H9 (cell line): ENCODE measurements around the gene PLXNB1. TPM values are rescaled to one million over a fixed set of nuclear protein-coding genes. Genes with fewer than 3 reads are reported as not detected.

Source experiments
- DNase-seq: peaks from one replicate; pipeline ENCODE4 v3.0.0-alpha.2; 2017
- H2AFZ ChIP-seq: one replicate; pipeline ENCODE4 v1.6.1; 2013; ENCODE audit warnings: mild to moderate bottlenecking, low read length, control low read depth, moderate library complexity
- H2AK5ac ChIP-seq: 2 replicates; pipeline ENCODE4 v1.6.1; 2013; ENCODE audit warnings: low read length, control low read depth, mixed read lengths; ENCODE audit not compliant: insufficient read length
- H2BK120ac ChIP-seq: one replicate; pipeline ENCODE4 v1.6.1; 2013; ENCODE audit warnings: low read depth, mild to moderate bottlenecking, low read length, control low read depth, inconsistent platforms; ENCODE audit not compliant: poor library complexity, severe bottlenecking
- H2BK12ac ChIP-seq: 2 replicates; pipeline ENCODE4 v1.6.1; 2013; ENCODE audit warnings: low read length, control low read depth, mixed read lengths, low read depth; ENCODE audit not compliant: insufficient read length
- H2BK15ac ChIP-seq: 2 replicates; pipeline ENCODE4 v1.6.1; 2013; ENCODE audit warnings: low read depth, low read length, control low read depth
- H2BK20ac ChIP-seq: one replicate; pipeline ENCODE4 v1.6.1; 2013; ENCODE audit warnings: low read depth, mild to moderate bottlenecking, low read length, control low read depth, inconsistent platforms; ENCODE audit not compliant: poor library complexity, severe bottlenecking
- H2BK5ac ChIP-seq: 2 replicates; pipeline ENCODE4 v1.6.1; 2013; ENCODE audit warnings: low read length, control low read depth, mixed read lengths; ENCODE audit not compliant: insufficient read length
- H3K14ac ChIP-seq: 2 replicates; pipeline ENCODE4 v1.6.1; 2013; ENCODE audit warnings: low read length, control low read depth; ENCODE audit not compliant: insufficient read depth
- H3K18ac ChIP-seq: 2 replicates; pipeline ENCODE4 v1.6.1; 2013; ENCODE audit warnings: low read depth, mild to moderate bottlenecking, mixed read lengths, low read length, control low read depth; ENCODE audit not compliant: insufficient read length
- H3K23ac ChIP-seq: 2 replicates; pipeline ENCODE4 v1.6.1; 2013; ENCODE audit warnings: low read length, control low read depth, mixed read lengths, low read depth; ENCODE audit not compliant: insufficient read length
- H3K23me2 ChIP-seq: 2 replicates; pipeline ENCODE4 v1.6.1; 2013; ENCODE audit warnings: low read depth, mild to moderate bottlenecking, mixed read lengths, low read length, control low read depth; ENCODE audit not compliant: insufficient read length, poor library complexity, severe bottlenecking
- H3K27ac ChIP-seq: 2 replicates; pipeline ENCODE4 v1.5.1; 2013; ENCODE audit warnings: low read length, control low read depth, mixed read lengths, low read depth; ENCODE audit not compliant: insufficient read length
- H3K27me3 ChIP-seq: 2 replicates; pipeline ENCODE4 v1.6.1; 2013; ENCODE audit warnings: low read length, control low read depth, inconsistent platforms; ENCODE audit not compliant: insufficient read depth
- H3K4ac ChIP-seq: 2 replicates; pipeline ENCODE4 v1.6.1; 2013; ENCODE audit warnings: low read depth, mild to moderate bottlenecking, control low read depth, inconsistent platforms, low read length, moderate library complexity
- H3K4me1 ChIP-seq: 2 replicates; pipeline ENCODE4 v1.6.1; 2013; ENCODE audit warnings: low read length, control low read depth, inconsistent platforms; ENCODE audit not compliant: insufficient read depth
- H3K4me2 ChIP-seq: 2 replicates; pipeline ENCODE4 v1.6.1; 2013; ENCODE audit warnings: low read length, control low read depth, mixed read lengths; ENCODE audit not compliant: insufficient read length, insufficient read depth
- H3K56ac ChIP-seq: 2 replicates; pipeline ENCODE4 v1.6.1; 2013; ENCODE audit warnings: low read depth, mild to moderate bottlenecking, mixed read lengths, low read length, control low read depth; ENCODE audit not compliant: insufficient read length
- H3K79me1 ChIP-seq: 2 replicates; pipeline ENCODE4 v1.6.1; 2013; ENCODE audit warnings: low read depth, mild to moderate bottlenecking, moderate library complexity, low read length, control low read depth, inconsistent platforms; ENCODE audit not compliant: insufficient read depth, poor library complexity, severe bottlenecking
- H3K79me2 ChIP-seq: 2 replicates; pipeline ENCODE4 v1.6.1; 2013; ENCODE audit warnings: low read length, control low read depth, inconsistent platforms; ENCODE audit not compliant: insufficient read depth
- H3K9ac ChIP-seq: 2 replicates; pipeline ENCODE4 v1.6.1; 2013; ENCODE audit warnings: low read length, control low read depth, mixed read lengths; ENCODE audit not compliant: insufficient read length; ENCODE audit errors: extremely low read depth
- H3K9me3 ChIP-seq: one replicate; pipeline ENCODE4 v1.6.1; 2013; ENCODE audit warnings: low read depth, low read length, inconsistent platforms; ENCODE audit not compliant: control insufficient read depth
- H3T11ph ChIP-seq: one replicate; pipeline ENCODE4 v1.6.1; 2013; ENCODE audit warnings: mild to moderate bottlenecking, low read length, control low read depth, inconsistent platforms
- H4K20me1 ChIP-seq: one replicate; pipeline ENCODE4 v1.6.1; 2013; ENCODE audit not compliant: control insufficient read depth, insufficient read length, insufficient read depth
- H4K5ac ChIP-seq: 2 replicates; pipeline ENCODE4 v1.6.1; 2013; ENCODE audit warnings: low read depth, mild to moderate bottlenecking, mixed read lengths, low read length, control low read depth; ENCODE audit not compliant: insufficient read length
- H4K8ac ChIP-seq: replicated peaks from 2 replicates; pipeline ENCODE4 v1.6.1; 2013; ENCODE audit warnings: low read length, control low read depth, mixed read lengths, low read depth; ENCODE audit not compliant: insufficient read length
- H4K91ac ChIP-seq: 2 replicates; pipeline ENCODE4 v1.6.1; 2013; ENCODE audit warnings: low read depth, mild to moderate bottlenecking, moderate library complexity, mixed read lengths, low read length, control low read depth; ENCODE audit not compliant: insufficient read length
- H3K27ac Mint-ChIP-seq, 3 experiments: 2 replicates in 2 of 3; 3 replicates in 1 of 3; pipeline ENCODE4 v1.8.0; 2020 to 2021; ENCODE audit warnings: mixed read lengths in 3 of 3, mild to moderate bottlenecking in 1 of 3, moderate library complexity in 1 of 3
- H3K27me3 Mint-ChIP-seq: 2 replicates; pipeline ENCODE4 v1.8.0; 2021; ENCODE audit warnings: low read depth, mild to moderate bottlenecking, moderate library complexity, mixed read lengths
- H3K36me3 Mint-ChIP-seq, 3 experiments: 2 replicates in 2 of 3; 3 replicates in 1 of 3; pipeline ENCODE4 v1.8.0; 2020 to 2021; ENCODE audit warnings: low read depth in 3 of 3, mixed read lengths in 3 of 3; ENCODE audit not compliant: insufficient read depth in 1 of 3
- H3K4me1 Mint-ChIP-seq, 2 experiments: 2 replicates each; pipeline ENCODE4 v1.8.0; 2020; ENCODE audit warnings: mixed read lengths in 2 of 2
- H3K4me3 Mint-ChIP-seq, 2 experiments: 2 replicates in 1 of 2; 3 replicates in 1 of 2; pipeline ENCODE4 v1.8.0; 2020 to 2021; ENCODE audit warnings: mild to moderate bottlenecking in 2 of 2, mixed read lengths in 2 of 2, moderate library complexity in 1 of 2
- H3K9me3 Mint-ChIP-seq, 2 experiments: 2 replicates in 1 of 2; 3 replicates in 1 of 2; pipeline ENCODE4 v1.8.0; 2020; ENCODE audit warnings: mild to moderate bottlenecking in 2 of 2, mixed read lengths in 2 of 2, moderate library complexity in 1 of 2
- WGBS: extraction: QIAGEN DNeasy Blood & Tissue Kit; methylation state at CpG from one replicate; pipeline ENCODE4 v1.1.7; 2013; ENCODE audit warnings: missing lambda C conversion rate, low lambda C conversion rate, mixed read lengths; ENCODE audit not compliant: insufficient read length; ENCODE audit errors: extremely low coverage; 5-methylcytosine and 5-hydroxymethylcytosine counted together
- total RNA-seq: library from RNA; stranded (reverse); gene quantifications from 2 replicates; pipeline ENCODE4 v1.2.1, GENCODE V29; 2021
- TF ChIP-seq, protein P1 (sequence below): fragments of 200-600 bp; sonication (generic); conservative IDR thresholded peaks from 3 replicates; pipeline ENCODE4 v1.8.0; 2021; ENCODE audit warnings: antibody characterized with exemption, mild to moderate bottlenecking

PLXNB1 gene
- total RNA-seq, 1 experiment from 2014 or later: 184 TPM

DNA sequence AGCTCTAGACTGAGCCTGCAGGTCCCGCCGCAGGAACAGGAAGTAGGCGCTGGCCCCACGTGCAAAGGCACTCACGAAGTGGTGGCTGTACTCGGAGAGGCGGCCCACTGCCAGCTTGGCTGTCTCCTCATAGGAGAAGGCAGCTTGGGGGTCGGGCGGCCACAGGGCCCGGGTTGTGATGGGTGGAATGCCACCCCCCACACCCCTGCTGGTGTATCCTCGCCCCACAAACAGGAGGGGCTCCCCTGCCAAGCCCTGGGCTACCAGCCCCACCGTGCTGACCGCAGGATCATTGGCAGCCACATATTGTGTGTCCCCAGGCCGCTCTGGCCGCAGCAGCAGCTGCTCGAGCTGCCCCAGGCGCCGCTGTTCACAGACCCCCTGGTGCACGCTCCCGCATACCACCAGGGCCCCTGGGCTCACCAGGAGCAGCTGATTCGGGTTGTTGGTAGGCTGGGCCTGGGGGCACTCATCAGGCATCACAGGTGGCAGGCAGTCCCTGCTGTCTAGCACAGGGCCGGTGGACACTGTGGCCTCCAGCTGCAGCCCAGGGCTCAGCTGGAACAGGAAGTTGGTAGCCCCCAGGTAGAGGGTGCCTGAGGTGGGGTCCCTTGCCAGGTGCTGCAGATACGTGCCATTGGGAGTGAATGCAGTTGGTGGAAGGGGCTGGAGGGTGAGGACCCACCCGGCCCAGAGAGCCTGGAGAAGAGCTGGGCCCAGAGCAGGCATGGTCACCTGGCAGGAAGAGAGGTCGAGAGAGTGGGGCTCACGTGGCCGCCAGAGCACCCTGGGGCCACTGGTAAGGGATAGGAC is 5.8 kb downstream of the PLXNB1 start:
- peak overlapping the region; percentile 53 to 94 (median 84); a peak in 5 of 7 replicates for H3K27ac Mint-ChIP-seq
- Histone ChIP-seq H3K56ac (no peak overlapping the region), H3K14ac (no peak overlapping the region; the same call in 1 of the 2 replicates)

More for the DNA sequence above, 5.8 kb downstream of the PLXNB1 start:
- Histone ChIP-seq H3K4me2 (no peak overlapping the region), H3K9ac (no peak overlapping the region), H3K23me2 (peaks cover 9% of the 10 kb centered on the region), H2BK5ac (no peak overlapping the region), H3K27me3 (no peaks in the 10 kb centered on the region), H2AFZ (no peak overlapping the region), H2BK15ac (no peak overlapping the region), H3K79me2 (peaks cover 35% of the 10 kb centered on the region; the same call in 1 of the 2 replicates), H4K5ac (no peak overlapping the region), H2BK120ac (no peak overlapping the region), H3K27ac (no peak overlapping the region), H4K8ac (no peak overlapping the region), H4K91ac (no peak overlapping the region), H3T11ph (no peak overlapping the region), H3K4ac (no peak overlapping the region), H3K18ac (no peak overlapping the region), H3K79me1 (no peaks in the 10 kb centered on the region), H2BK20ac (no peak overlapping the region), H3K9me3 (no peaks in the 10 kb centered on the region), H3K23ac (no peak overlapping the region), H3K4me1 (peaks cover 9% of the 10 kb centered on the region; the same call in 1 of the 2 replicates), H2BK12ac (no peak overlapping the region), H4K20me1 (no peaks in the 10 kb centered on the region), H2AK5ac (no peak overlapping the region)
- H3K4me3 Mint-ChIP-seq: no peak overlapping the region
- peaks cover 15 to 43% (median 43%) of the 10 kb centered on the region in 3 experiments; a peak in 6 of 7 replicates for H3K36me3 Mint-ChIP-seq
- TF ChIP-seq, protein P1, sequence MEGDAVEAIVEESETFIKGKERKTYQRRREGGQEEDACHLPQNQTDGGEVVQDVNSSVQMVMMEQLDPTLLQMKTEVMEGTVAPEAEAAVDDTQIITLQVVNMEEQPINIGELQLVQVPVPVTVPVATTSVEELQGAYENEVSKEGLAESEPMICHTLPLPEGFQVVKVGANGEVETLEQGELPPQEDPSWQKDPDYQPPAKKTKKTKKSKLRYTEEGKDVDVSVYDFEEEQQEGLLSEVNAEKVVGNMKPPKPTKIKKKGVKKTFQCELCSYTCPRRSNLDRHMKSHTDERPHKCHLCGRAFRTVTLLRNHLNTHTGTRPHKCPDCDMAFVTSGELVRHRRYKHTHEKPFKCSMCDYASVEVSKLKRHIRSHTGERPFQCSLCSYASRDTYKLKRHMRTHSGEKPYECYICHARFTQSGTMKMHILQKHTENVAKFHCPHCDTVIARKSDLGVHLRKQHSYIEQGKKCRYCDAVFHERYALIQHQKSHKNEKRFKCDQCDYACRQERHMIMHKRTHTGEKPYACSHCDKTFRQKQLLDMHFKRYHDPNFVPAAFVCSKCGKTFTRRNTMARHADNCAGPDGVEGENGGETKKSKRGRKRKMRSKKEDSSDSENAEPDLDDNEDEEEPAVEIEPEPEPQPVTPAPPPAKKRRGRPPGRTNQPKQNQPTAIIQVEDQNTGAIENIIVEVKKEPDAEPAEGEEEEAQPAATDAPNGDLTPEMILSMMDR: no peak
- no CpG with 5 or more reads among the region's 27 CpGs for WGBS
- no peaks in the 10 kb centered on the region for H3K27me3 Mint-ChIP-seq
- DNase-seq: no peak
- peaks cover 31 to 35% of the 10 kb centered on the region in 2 experiments for H3K4me1 Mint-ChIP-seq
- H3K9me3 Mint-ChIP-seq: no peaks in the 10 kb centered on the region
